Left lung (tissue), 10 donors: Measurements from ENCODE around the gene NUAK1. TPM values are rescaled to one million over a fixed set of nuclear protein-coding genes. Genes with fewer than 3 reads are reported as not detected.

ENCODE experiments used
- ATAC-seq: fragments of 200-7000 bp; cut with Tn5 transposase; one replicate; pipeline ENCODE4 v1.9.1; 2020; ENCODE audit warnings: moderate library complexity
- DNase-seq, 4 donors: peaks; one replicate each; pipeline ENCODE4 v3.0.0-alpha.2; 2013 to 2020
- H3K27ac ChIP-seq, 2 donors: fragments of 200-600 bp; sonication (generic) in 1 of 2; one replicate each; pipeline versions ENCODE4 v1.5.0 to v1.8.0; 2020 to 2021
- H3K27me3 ChIP-seq, 2 donors: fragments of 200-600 bp; sonication (generic) in 1 of 2; one replicate each; pipeline versions ENCODE4 v1.5.0 to v1.8.0; 2020 to 2021
- H3K36me3 ChIP-seq, 2 donors: fragments of 200-600 bp; sonication (generic) in 1 of 2; one replicate each; pipeline versions ENCODE4 v1.5.0 to v1.8.0; 2020 to 2021
- H3K4me1 ChIP-seq, 2 donors: fragments of 200-600 bp; one replicate each; pipeline ENCODE4 v1.8.0; 2021
- H3K4me3 ChIP-seq, 2 donors: fragments of 200-600 bp; sonication (generic) in 1 of 2; one replicate each; pipeline versions ENCODE4 v1.5.0 to v1.8.0; 2020 to 2021; ENCODE audit warnings: mild to moderate bottlenecking in 1 of 2
- H3K9me3 ChIP-seq, 2 donors: fragments of 200-600 bp; sonication (generic) in 1 of 2; one replicate each; pipeline versions ENCODE4 v1.5.0 to v1.8.0; 2020 to 2021
- intact Hi-C, 2 donors: fragments of 100-400 bp; cut with DNase I; formaldehyde crosslinking; loops; one replicate each; pipeline versions ENCODE4 v1.11.2 to v1.14.2; 2022
- polyA plus RNA-seq, 6 donors: library from polyadenylated mRNA; unstranded; fragments of 120-200 nt; gene quantifications; one replicate each; pipeline ENCODE4 v1.2.1, GENCODE V29; 2013; ENCODE audit not compliant: insufficient read length in 6 of 6
- total RNA-seq, 2 donors: library from RNA; stranded (reverse); fragmentation: NEBNext Ultra II Directional; extraction: Animal tissue kit (Norgen Biotek cat#: 25700); gene quantifications; one replicate each; pipeline ENCODE4 v1.2.1, GENCODE V29; 2021
- TF ChIP-seq, protein P1 (sequence below), 2 donors: fragments of 200-600 bp; sonication (generic) in 1 of 2; IDR thresholded peaks; one replicate each; pipeline versions ENCODE4 v1.5.0 to v1.8.0; 2021; ENCODE audit warnings: antibody characterized with exemption in 2 of 2
- donor health status: DM: no; HTN: yes; CAD: no.
- donor health status: DM: no; HTN: no; CAD: no.

NUAK1 gene
- total and polyA plus RNA-seq, 8 donors: 6.5 to 11.7 (median 8.1) TPM

DNA sequence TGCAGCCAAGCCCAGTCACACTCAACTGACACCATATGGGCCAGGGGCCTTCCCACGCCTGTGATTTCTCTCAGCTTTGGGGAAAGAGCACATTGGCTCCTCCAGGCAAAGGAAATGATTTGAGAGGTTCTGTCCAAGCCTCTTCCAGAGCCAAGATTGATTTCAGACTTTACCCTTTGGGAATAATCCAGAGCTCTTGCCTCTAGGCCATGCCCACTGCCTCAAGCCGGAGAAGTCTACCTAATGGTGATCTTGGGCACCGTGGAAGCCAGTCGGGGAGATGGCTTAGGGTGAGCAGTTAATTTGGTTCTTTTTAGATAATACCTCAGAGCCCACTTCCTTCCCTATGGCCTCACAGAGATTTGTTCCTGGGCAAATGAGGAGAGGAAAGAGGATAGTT lies 45.0 kb upstream of the NUAK1 start:
- Histone ChIP-seq H3K4me3 (no peak overlapping the region), H3K27me3 (peaks cover 0 to 13% of the 10 kb centered on the region in 2 donors), H3K9me3 (no peaks in the 10 kb centered on the region), H3K36me3 (no peaks in the 10 kb centered on the region), H3K4me1 (no peaks in the 10 kb centered on the region), H3K27ac (no peak overlapping the region)
- ATAC-seq: no peak
- TF ChIP-seq, protein P1, sequence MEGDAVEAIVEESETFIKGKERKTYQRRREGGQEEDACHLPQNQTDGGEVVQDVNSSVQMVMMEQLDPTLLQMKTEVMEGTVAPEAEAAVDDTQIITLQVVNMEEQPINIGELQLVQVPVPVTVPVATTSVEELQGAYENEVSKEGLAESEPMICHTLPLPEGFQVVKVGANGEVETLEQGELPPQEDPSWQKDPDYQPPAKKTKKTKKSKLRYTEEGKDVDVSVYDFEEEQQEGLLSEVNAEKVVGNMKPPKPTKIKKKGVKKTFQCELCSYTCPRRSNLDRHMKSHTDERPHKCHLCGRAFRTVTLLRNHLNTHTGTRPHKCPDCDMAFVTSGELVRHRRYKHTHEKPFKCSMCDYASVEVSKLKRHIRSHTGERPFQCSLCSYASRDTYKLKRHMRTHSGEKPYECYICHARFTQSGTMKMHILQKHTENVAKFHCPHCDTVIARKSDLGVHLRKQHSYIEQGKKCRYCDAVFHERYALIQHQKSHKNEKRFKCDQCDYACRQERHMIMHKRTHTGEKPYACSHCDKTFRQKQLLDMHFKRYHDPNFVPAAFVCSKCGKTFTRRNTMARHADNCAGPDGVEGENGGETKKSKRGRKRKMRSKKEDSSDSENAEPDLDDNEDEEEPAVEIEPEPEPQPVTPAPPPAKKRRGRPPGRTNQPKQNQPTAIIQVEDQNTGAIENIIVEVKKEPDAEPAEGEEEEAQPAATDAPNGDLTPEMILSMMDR (IDR thresholded peaks at IDR 0.05): no peak
- no peak for DNase-seq
- intact Hi-C loops: no loop called here

DNA sequence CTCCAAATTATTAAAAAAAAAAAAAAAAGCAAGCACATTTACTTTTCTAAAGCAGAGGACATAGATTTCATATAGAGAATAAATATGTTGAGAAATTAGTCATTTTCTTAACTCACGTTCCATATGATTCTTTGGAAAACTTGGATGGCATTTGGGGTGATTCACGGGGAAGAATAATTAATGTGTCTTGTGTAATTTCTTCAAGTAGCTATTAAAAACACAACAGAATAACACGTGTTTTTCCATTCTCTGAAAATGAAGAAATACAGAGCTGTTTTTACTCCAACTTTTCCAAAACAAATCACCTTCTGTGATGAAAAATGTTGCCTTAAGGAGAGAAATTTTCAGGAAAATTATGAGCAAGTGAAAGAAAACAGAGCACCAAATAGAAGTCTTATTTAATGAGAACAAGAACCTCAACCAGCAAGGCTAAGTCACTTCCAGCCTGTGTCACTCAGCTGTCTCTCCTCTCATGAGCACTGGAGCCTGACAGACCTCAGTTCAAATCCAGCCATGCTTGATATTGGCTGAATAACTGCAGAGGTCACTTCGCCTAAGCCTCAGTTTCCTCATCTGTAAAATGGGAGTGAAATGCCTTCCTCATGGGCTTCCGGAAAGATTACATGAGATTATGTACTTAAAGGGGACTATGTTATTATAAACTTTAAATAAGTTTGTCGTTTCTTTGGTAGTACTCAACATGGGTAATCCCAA lies 42.8 kb upstream of the NUAK1 start:
- H3K27ac ChIP-seq: no peak overlapping the region
- TF ChIP-seq, protein P1 (IDR thresholded peaks at IDR 0.05): no peak
- no peak overlapping the region for H3K4me3 ChIP-seq
- DNase-seq: no peak
- no peaks in the 10 kb centered on the region for H3K9me3 ChIP-seq
- intact Hi-C loops: no loop called here
- no peaks in the 10 kb centered on the region for H3K27me3 ChIP-seq
- no peak for ATAC-seq
- no peaks in the 10 kb centered on the region for H3K36me3 ChIP-seq
- H3K4me1 ChIP-seq: no peaks in the 10 kb centered on the region

DNA sequence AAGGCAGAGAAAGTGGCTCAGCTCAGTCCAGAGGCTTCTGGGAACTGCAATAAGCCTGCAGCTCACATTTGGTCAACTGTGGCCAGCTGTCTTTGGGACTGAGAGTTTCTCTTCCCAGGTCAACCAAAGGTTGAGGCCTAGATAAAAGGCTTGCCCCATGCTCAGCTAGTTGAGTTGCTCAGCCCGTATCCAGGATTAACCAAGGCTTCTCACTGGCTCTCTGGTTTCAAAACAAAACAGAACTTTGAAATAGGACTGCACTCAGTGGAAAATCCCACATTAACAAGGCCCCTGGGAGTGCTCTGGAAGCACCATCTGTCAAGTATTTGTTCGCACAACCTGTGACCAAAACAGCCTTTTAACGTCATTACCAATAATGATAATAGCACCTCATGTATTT lies 40.3 kb upstream of the NUAK1 start:
- H3K27ac ChIP-seq: no peak overlapping the region
- TF ChIP-seq, protein P1 (IDR thresholded peaks at IDR 0.05): no peak

DNA sequence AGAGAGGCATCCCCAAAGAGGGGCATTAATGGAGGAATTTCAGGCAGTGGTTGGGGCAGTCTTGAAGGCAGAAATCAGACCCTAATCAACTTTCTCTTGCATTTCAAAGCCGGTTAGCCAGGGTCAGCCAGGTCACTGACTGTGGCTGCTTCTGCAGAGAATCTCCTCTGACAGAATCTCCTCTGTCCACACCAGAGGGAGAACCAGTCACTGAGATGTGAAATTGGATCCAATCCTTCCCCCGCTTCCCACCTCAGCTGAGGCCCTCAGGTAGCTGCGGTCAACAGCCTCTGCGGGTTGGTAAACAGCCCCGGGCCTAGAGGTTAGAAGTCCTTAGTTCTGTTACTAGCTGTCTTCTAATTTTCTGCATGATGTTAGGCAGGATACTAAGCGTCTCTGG lies 39.8 kb upstream of the NUAK1 start:
- Histone ChIP-seq H3K27ac (no peak overlapping the region), H3K36me3 (no peaks in the 10 kb centered on the region), H3K9me3 (no peaks in the 10 kb centered on the region), H3K4me1 (no peaks in the 10 kb centered on the region), H3K27me3 (no peaks in the 10 kb centered on the region), H3K4me3 (no peak overlapping the region)
- DNase-seq (no peak), ATAC-seq (no peak)
- intact Hi-C loops: no loop called here
- TF ChIP-seq, protein P1 (IDR thresholded peaks at IDR 0.05): no peak

More for the DNA sequence above, 40.3 kb upstream of the NUAK1 start:
- Histone ChIP-seq H3K27me3 (no peaks in the 10 kb centered on the region), H3K36me3 (no peaks in the 10 kb centered on the region), H3K4me1 (no peaks in the 10 kb centered on the region), H3K4me3 (no peak overlapping the region), H3K9me3 (no peaks in the 10 kb centered on the region)
- intact Hi-C loops: no loop called here
- DNase-seq: no peak
- ATAC-seq: no peak

DNA sequence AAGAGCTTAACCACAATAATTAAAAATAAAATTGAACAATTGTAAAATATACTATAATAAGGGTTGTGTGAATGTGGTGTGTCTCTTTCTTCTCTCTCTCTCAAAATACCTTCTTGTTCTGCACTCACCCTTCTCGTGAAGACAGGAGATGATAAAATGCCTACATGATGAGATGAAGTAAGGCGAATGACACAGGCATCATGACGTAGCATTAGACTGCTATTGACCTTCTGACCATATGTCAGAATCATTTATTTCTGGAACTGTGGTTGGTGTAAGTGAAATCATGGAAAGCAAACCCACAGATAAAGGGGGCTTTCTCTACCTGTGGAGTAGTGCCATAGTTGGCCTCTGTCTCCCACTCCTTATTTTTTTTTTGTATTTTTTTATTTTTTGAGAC lies 37.8 kb upstream of the NUAK1 start:
- Histone ChIP-seq H3K27me3 (peaks cover 0 to 4% of the 10 kb centered on the region in 2 donors), H3K36me3 (no peaks in the 10 kb centered on the region), H3K4me3 (no peak overlapping the region), H3K4me1 (no peaks in the 10 kb centered on the region), H3K27ac (no peak overlapping the region), H3K9me3 (no peaks in the 10 kb centered on the region)
- no peak for ATAC-seq
- intact Hi-C loops: no loop called here
- TF ChIP-seq, protein P1 (IDR thresholded peaks at IDR 0.05): no peak
- no peak for DNase-seq
